Middle frontal gyrus (tissue), 1 donor: Measurements from ENCODE around the gene NOD1.
"Not testable (repeated sequence)": the region's sequence is repeated elsewhere in the genome, so short reads cannot be mapped to it uniquely, and the experiment has no call there.

ENCODE experiments used
- DNase-seq: peaks from one replicate; pipeline ENCODE4 v3.0.0-alpha.2; 2015; ENCODE audit warnings: low spot score; ENCODE audit errors: extremely low spot score

The NOD1 gene

GRCh38 chr7:30478349-30479201 is at the start of gene NOD1:
TSS of gene NOD1 (minus strand) at chr7:30478784. CDS start at chr7:30456921, 21,863 bp downstream.
- no peak for DNase-seq

GRCh38 chr7:30527297-30527696 is 48.7 kb upstream of the NOD1 start:
- DNase-seq, result not testable (repeated sequence)

- no peak for DNase-seq
Measured at GRCh38 chr7:30526163-30526562, 47.6 kb upstream of the NOD1 start.

- DNase-seq, result no peak
Measured at GRCh38 chr7:30525429-30525828, 46.8 kb upstream of the NOD1 start.

GRCh38 chr7:30524545-30524944 is 46.0 kb upstream of the NOD1 start:
- DNase-seq, result no peak

GRCh38 chr7:30523466-30523865 is 44.9 kb upstream of the NOD1 start:
- no peak for DNase-seq

GRCh38 chr7:30522159-30522558 is 43.6 kb upstream of the NOD1 start:
- no peak for DNase-seq

GRCh38 chr7:30521532-30521931 is 42.9 kb upstream of the NOD1 start:
- DNase-seq, result no peak

GRCh38 chr7:30519122-30519521 is 40.5 kb upstream of the NOD1 start:
- no peak for DNase-seq

GRCh38 chr7:30515761-30516160 is 37.2 kb upstream of the NOD1 start:
- DNase-seq, result no peak

- no peak for DNase-seq
Measured at GRCh38 chr7:30514776-30515175, 36.2 kb upstream of the NOD1 start.

GRCh38 chr7:30514177-30514576 is 35.6 kb upstream of the NOD1 start:
- no peak for DNase-seq

GRCh38 chr7:30513762-30514161 is 35.2 kb upstream of the NOD1 start:
- DNase-seq, result no peak

GRCh38 chr7:30511973-30512662 is 33.5 kb upstream of the NOD1 start:
- no peak for DNase-seq

- no peak for DNase-seq
Measured at GRCh38 chr7:30511494-30511893, 32.9 kb upstream of the NOD1 start.

GRCh38 chr7:30510124-30511075 is 31.8 kb upstream of the NOD1 start:
- DNase-seq, result no peak

GRCh38 chr7:30509171-30509857 is 30.7 kb upstream of the NOD1 start:
- not testable (repeated sequence) for DNase-seq

GRCh38 chr7:30507346-30507900 is 28.8 kb upstream of the NOD1 start:
- DNase-seq, result not testable (repeated sequence)

GRCh38 chr7:30505174-30505697 is 26.7 kb upstream of the NOD1 start:
- DNase-seq, result no peak
